Astrocyte (in vitro differentiated cells and primary cell): ENCODE results near the gene FMN1. TPM values are rescaled to one million over a fixed set of nuclear protein-coding genes. Genes with fewer than 3 reads are reported as not detected.

ENCODE experiments used
- DNase-seq: peaks from one replicate; pipeline ENCODE4 v3.0.0-alpha.2; 2010; ENCODE audit warnings: low read depth
- FAIRE-seq: peaks from 2 replicates; lab custom pipeline; 2011; peaks lifted over from hg19 to GRCh38; lab: Jason Lieb, UNC
- H2AFZ ChIP-seq: 2 replicates; pipeline ENCODE4 v1.6.0; 2012; ENCODE audit warnings: low read depth, low read length, inconsistent platforms
- H3K27ac ChIP-seq: 2 replicates; pipeline ENCODE4 v1.5.1; 2011; ENCODE audit warnings: low read depth, low read length, inconsistent platforms
- H3K27me3 ChIP-seq: 2 replicates; pipeline ENCODE4 v1.6.0; 2011; ENCODE audit warnings: low read length, inconsistent platforms; ENCODE audit not compliant: insufficient read depth
- H3K36me3 ChIP-seq: 2 replicates; pipeline ENCODE4 v1.5.1; 2011; ENCODE audit warnings: low read length, inconsistent platforms; ENCODE audit not compliant: insufficient read depth
- H3K4me1 ChIP-seq: 2 replicates; pipeline ENCODE4 v1.5.1; 2011; ENCODE audit warnings: low read length, inconsistent platforms; ENCODE audit not compliant: insufficient read depth
- H3K4me2 ChIP-seq: 2 replicates; pipeline ENCODE4 v1.6.0; 2012; ENCODE audit warnings: low read length, inconsistent platforms
- H3K4me3 ChIP-seq: 2 replicates; pipeline ENCODE4 v1.5.1; 2011; ENCODE audit warnings: low read depth, mild to moderate bottlenecking, low read length, inconsistent platforms; ENCODE audit not compliant: insufficient read depth
- H3K79me2 ChIP-seq: 2 replicates; pipeline ENCODE4 v1.6.0; 2012; ENCODE audit warnings: mild to moderate bottlenecking, low read length, inconsistent platforms; ENCODE audit not compliant: insufficient read depth
- H3K9ac ChIP-seq: 2 replicates; pipeline ENCODE4 v1.6.0; 2012; ENCODE audit warnings: mild to moderate bottlenecking, low read length, inconsistent platforms
- H3K9me3 ChIP-seq: 2 replicates; pipeline ENCODE4 v1.5.1; 2012; ENCODE audit warnings: low read depth, mild to moderate bottlenecking, low read length, inconsistent platforms; ENCODE audit not compliant: insufficient read depth
- H4K20me1 ChIP-seq: 2 replicates; pipeline ENCODE4 v1.6.0; 2012; ENCODE audit warnings: low read length, inconsistent platforms; ENCODE audit not compliant: insufficient read depth
- H3K27ac Mint-ChIP-seq: one replicate; pipeline ENCODE4 v1.8.0; 2021; ENCODE audit warnings: mild to moderate bottlenecking, mixed read lengths; ENCODE audit not compliant: unreplicated experiment
- H3K27me3 Mint-ChIP-seq: one replicate; pipeline ENCODE4 v1.8.0; 2021; ENCODE audit warnings: low read depth, mixed read lengths; ENCODE audit not compliant: unreplicated experiment
- H3K36me3 Mint-ChIP-seq: one replicate; pipeline ENCODE4 v1.8.0; 2021; ENCODE audit warnings: low read depth, mixed read lengths; ENCODE audit not compliant: unreplicated experiment
- H3K4me1 Mint-ChIP-seq: one replicate; pipeline ENCODE4 v1.8.0; 2021; ENCODE audit warnings: low read depth, mixed read lengths; ENCODE audit not compliant: unreplicated experiment
- H3K4me3 Mint-ChIP-seq: one replicate; pipeline ENCODE4 v1.8.0; 2021; ENCODE audit warnings: mild to moderate bottlenecking, moderate library complexity, mixed read lengths; ENCODE audit not compliant: unreplicated experiment
- H3K9me3 Mint-ChIP-seq: one replicate; pipeline ENCODE4 v1.8.0; 2021; ENCODE audit warnings: mild to moderate bottlenecking, mixed read lengths; ENCODE audit not compliant: unreplicated experiment
- EZH2 ChIP-seq: IDR thresholded peaks from 2 replicates; pipeline ENCODE4 v1.6.1; 2012; ENCODE audit warnings: mild to moderate bottlenecking, low read length, inconsistent platforms; ENCODE audit not compliant: insufficient read depth
- total RNA-seq: library from RNA; stranded (reverse); gene quantifications from 2 replicates; pipeline ENCODE4 v1.2.1, GENCODE V29; 2021
- TF ChIP-seq, protein P1 (sequence below): IDR thresholded peaks from 2 replicates; pipeline ENCODE4 v1.5.1; 2011; ENCODE audit warnings: low read depth, mild to moderate bottlenecking, inconsistent platforms, low read length, moderate library complexity; ENCODE audit not compliant: insufficient read depth

The FMN1 gene
- total RNA-seq, 1 donor from 2014 or later = 5.3 TPM

DNA sequence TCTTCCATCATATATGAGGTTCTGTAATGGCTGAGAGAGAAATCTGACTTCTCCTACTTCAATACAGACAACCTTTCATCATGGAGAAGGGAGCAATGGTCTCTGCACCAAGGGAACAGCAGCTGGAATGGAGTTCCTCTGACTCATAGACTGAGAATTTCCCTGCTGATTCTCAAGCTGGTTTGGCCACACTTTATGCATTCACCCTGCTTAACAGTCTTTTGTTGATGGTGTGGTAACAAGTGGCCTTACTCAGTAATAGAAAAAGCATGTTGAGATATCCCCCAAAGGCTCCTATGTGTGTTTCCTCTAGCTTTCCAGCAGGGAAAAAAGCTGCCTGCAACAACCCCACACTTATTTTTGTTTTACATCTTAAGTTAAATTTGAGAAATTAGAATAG lies 338.6 kb downstream of the FMN1 start:
- DNase-seq (peak; percentile 100), FAIRE-seq (peak; percentile 100)
- H2AFZ ChIP-seq = no peak overlapping the region
- Mint-ChIP-seq H3K36me3 (peaks cover 4% of the 10 kb centered on the region), H3K4me3 (no peak overlapping the region), H3K27me3 (no peaks in the 10 kb centered on the region), H3K9me3 (peaks cover 4% of the 10 kb centered on the region), H3K4me1 (peaks cover 65% of the 10 kb centered on the region), H3K27ac (peak overlapping the region; percentile 98)
- peak overlapping the region; percentile 68 for H3K4me2 ChIP-seq
- no peaks in the 10 kb centered on the region for H3K27me3 ChIP-seq
- peak overlapping the region; percentile 99 for H3K27ac ChIP-seq
- no peaks in the 10 kb centered on the region for H3K36me3 ChIP-seq
- TF ChIP-seq, protein P1, sequence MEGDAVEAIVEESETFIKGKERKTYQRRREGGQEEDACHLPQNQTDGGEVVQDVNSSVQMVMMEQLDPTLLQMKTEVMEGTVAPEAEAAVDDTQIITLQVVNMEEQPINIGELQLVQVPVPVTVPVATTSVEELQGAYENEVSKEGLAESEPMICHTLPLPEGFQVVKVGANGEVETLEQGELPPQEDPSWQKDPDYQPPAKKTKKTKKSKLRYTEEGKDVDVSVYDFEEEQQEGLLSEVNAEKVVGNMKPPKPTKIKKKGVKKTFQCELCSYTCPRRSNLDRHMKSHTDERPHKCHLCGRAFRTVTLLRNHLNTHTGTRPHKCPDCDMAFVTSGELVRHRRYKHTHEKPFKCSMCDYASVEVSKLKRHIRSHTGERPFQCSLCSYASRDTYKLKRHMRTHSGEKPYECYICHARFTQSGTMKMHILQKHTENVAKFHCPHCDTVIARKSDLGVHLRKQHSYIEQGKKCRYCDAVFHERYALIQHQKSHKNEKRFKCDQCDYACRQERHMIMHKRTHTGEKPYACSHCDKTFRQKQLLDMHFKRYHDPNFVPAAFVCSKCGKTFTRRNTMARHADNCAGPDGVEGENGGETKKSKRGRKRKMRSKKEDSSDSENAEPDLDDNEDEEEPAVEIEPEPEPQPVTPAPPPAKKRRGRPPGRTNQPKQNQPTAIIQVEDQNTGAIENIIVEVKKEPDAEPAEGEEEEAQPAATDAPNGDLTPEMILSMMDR = no peak
- TF ChIP-seq EZH2 = no peak
- H3K4me3 ChIP-seq = peak overlapping the region; percentile 20
- H3K4me1 ChIP-seq = peaks cover 38% of the 10 kb centered on the region
- H3K9me3 ChIP-seq = no peaks in the 10 kb centered on the region
- H3K79me2 ChIP-seq = no peaks in the 10 kb centered on the region
- H3K9ac ChIP-seq = peak overlapping the region; percentile 85
- no peaks in the 10 kb centered on the region for H4K20me1 ChIP-seq

DNA sequence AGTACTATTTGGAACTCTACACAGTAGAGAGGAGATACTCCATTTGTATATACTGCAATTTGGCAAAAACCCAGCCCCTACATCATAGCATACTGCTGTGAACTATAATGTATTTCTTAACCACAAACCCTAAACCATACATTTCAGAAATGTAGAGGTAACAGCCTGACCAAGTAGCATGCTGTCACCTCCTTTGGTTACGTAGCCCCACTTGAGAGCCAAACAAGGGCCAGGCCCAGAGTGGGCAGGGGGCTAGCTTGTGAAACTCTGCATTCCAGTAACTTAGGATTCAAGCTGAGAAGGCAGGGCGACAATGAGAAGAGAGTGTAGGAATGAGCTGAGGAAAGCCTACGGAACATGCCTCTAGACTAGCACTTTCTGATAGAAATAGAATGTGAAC lies 340.9 kb downstream of the FMN1 start:
- Histone ChIP-seq H3K4me2 (no peak overlapping the region), H2AFZ (no peak overlapping the region), H3K9me3 (no peaks in the 10 kb centered on the region), H3K4me3 (no peak overlapping the region), H4K20me1 (no peaks in the 10 kb centered on the region), H3K9ac (no peak overlapping the region), H3K27me3 (no peaks in the 10 kb centered on the region), H3K36me3 (no peaks in the 10 kb centered on the region), H3K79me2 (no peaks in the 10 kb centered on the region), H3K27ac (peak overlapping the region; percentile 19), H3K4me1 (peaks cover 48% of the 10 kb centered on the region)
- H3K36me3 Mint-ChIP-seq = peaks cover 4% of the 10 kb centered on the region
- TF ChIP-seq, protein P1 = no peak
- TF ChIP-seq EZH2 = no peak
- no peaks in the 10 kb centered on the region for H3K27me3 Mint-ChIP-seq
- no peak overlapping the region for H3K4me3 Mint-ChIP-seq
- peak overlapping the region; percentile 97 for H3K27ac Mint-ChIP-seq
- FAIRE-seq (no peak), DNase-seq (no peak)
- peaks cover 11% of the 10 kb centered on the region for H3K9me3 Mint-ChIP-seq
- peaks cover 54% of the 10 kb centered on the region for H3K4me1 Mint-ChIP-seq

DNA sequence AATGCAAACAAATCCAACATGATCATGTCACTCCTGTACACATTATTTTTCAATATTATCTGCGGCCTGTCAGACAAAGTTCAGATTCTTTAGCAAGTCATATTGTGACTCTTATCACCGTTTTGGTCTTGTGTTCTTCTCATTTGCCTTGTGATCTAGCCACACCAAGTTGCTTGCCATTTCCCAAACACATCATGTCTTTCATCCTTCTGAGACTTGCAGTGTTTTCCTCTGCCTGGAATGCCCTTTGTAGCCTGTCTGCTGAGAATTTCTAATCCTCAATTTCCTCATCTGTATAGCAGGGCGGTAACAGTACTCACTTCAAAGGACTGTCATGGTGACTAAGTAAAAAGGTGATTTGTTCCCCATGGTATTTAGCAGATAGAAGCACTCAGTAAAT lies 341.7 kb downstream of the FMN1 start:
- peaks cover 11% of the 10 kb centered on the region for H3K9me3 Mint-ChIP-seq
- H3K27ac ChIP-seq = peak overlapping the region; percentile 90
- no peak overlapping the region for H3K9ac ChIP-seq
- H3K4me1 Mint-ChIP-seq = peaks cover 50% of the 10 kb centered on the region
- no peaks in the 10 kb centered on the region for H3K27me3 Mint-ChIP-seq
- H3K4me3 ChIP-seq = no peak overlapping the region
- H2AFZ ChIP-seq = no peak overlapping the region
- H3K36me3 Mint-ChIP-seq = peaks cover 4% of the 10 kb centered on the region
- FAIRE-seq (no peak), DNase-seq (no peak)
- no peaks in the 10 kb centered on the region for H3K27me3 ChIP-seq
- H3K4me3 Mint-ChIP-seq = no peak overlapping the region
- no peaks in the 10 kb centered on the region for H4K20me1 ChIP-seq
- peaks cover 48% of the 10 kb centered on the region for H3K4me1 ChIP-seq
- H3K4me2 ChIP-seq = no peak overlapping the region
- peak overlapping the region; percentile 97 for H3K27ac Mint-ChIP-seq
- H3K79me2 ChIP-seq = no peaks in the 10 kb centered on the region
- H3K9me3 ChIP-seq = no peaks in the 10 kb centered on the region
- no peaks in the 10 kb centered on the region for H3K36me3 ChIP-seq
- TF ChIP-seq, protein P1 = no peak
- no peak for TF ChIP-seq EZH2
